GM15510 (cell line): ENCODE measurements around the gene SLC9A3.

Experiments used
- POLR2A ChIP-seq: IDR thresholded peaks from 3 replicates; pipeline ENCODE4 v1.6.1; 2011; ENCODE audit warnings: borderline replicate concordance; ENCODE audit not compliant: insufficient read length; ENCODE audit errors: extremely low read depth

SLC9A3 gene

DNA sequence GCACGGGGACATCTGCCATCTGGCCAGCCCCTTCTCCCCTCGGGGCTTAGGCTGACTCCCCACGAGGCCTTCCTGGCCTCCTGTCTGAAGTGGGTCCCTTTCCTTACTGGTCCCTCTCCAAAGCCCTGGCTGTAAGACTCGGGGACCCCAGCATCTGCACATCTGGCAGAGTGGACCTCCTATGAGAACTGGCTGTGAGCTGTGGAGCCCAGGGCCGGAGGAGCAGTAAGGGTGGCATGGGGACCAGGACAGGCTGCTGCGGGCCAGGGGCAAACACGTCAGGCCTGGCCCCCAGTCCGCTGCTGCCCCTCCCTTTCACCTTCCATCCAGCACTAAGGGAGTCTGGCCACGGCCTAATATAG lies 47.5 kb downstream of the SLC9A3 start:
- no peak for TF ChIP-seq POLR2A

DNA sequence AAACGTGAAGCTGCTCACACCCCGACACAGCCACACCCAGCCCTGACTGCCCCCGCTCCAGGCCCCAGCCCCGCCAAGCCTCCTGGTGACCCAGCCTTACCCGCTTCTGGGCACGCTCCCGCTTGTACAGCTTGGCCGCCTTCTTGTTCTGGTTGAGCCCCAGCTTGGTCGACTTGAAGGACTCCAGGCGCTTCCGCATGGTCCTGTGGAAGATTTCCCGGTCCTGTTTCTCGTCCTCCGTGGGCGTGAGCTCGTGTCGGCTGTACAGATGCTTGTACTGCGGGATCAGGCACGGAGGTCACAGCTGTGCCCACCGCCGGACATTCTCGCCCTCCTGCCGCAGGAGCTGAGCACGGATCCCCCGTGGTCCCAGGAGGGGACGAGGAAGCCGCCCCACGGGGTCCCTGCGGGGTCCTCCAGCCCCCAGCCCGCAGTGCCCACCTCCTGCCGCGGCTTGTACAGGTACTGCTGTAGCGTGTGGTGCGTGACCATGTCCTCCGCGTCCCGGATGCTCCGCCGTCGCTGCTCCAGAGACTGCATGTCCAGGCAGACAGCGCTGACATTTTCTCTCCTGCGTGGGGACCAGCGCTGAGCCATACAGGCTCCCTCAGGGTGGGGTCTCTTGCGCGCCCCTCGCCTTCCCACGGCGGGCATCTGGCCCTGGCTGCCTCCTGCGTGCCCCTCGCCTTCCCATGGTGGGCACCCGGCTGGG lies 48.0 kb downstream of the SLC9A3 start:
- TF ChIP-seq POLR2A, result no peak

DNA sequence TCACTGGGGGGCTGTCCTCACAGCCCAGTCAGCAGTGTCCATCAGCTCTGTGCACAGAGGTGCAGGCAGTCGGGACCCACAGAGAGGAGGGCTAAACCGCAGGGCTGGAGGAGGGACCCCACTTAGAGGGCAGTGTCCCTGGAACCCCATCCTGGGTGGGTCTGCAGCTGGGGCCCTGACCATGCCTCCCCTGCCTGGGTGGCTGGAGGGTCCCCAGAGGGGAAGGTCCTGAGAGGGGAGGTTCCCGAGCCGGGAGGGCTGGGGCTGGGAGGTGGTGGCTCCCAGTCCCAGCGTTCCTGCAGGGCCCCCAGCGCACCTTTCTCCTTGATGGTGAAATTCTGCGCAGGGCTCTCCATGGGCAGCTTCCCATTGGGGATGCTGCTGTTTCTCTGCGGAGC lies 48.5 kb downstream of the SLC9A3 start:
- no peak for TF ChIP-seq POLR2A

DNA sequence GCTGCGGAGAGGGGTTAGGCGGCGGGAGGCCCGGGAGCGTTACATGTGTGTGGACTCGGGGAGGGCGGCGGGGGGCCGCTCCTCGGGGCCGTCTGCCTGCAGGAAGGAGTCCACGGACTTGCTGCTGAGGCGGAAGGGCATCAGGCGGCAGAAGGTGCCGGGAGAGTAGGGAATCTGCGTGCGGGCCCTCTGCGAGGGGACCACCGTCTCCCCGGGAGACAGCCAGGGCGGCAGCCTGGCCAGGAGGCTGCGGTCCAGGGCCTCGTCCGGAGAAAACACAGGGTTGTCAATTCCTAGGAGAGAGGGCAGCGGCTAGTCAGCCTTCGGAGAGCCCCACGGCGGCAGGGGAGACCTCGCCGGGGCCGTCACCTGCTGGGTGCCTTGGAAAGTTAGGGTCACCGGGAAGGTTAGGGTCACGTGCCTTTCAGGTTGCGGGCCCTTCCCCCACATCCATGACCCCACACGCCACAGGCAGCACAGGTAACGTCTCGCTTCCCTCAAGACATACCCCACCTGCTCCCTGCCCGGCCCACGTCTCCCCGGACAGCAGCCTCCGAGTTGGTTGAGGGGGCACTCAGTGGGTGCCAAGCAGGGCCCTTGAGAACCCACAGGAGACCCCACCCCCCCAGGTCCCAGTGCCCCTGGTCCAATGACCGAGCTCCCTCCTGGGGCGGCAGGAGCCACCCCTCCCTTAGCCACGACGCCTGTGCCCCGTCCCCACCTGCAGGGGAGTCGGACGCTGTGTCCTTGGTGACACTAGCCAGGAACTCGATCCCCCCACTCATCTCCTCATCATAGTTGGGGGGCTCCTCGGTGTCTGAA lies 49.2 kb downstream of the SLC9A3 start:
- no peak for TF ChIP-seq POLR2A

DNA sequence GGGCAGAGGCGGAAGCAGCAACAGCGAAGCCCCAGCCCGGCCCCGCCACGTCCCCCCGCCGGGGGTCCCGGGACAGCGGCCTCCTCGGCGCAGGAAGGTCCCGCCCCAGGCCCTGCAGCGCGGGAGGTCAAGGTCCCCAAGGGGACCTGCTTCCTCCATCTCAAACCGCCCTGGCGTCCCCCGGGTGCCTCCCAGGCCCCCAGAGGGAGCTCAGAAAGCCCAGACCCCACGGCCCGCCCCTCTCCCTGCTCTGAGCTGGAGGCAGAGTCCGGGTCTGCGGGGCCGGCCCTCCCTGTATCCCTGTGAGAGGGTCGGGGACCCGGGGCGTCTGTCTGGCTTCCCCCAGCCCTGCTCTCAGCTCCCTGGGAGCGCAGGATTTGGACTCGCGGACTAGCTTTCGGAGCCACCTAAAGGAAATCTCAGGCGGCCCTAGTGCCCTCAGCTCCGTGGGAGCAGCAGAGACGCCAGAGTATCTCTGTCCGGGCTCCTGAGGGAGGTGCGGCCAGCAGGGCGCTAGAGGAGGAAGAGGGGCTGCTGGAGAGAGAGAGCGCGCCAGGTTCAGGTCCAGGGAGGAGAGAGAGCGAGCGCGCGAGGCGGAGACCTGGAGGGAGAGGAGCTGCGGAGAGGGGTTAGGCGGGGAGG lies 50.6 kb downstream of the SLC9A3 start:
- TF ChIP-seq POLR2A, result no peak

DNA sequence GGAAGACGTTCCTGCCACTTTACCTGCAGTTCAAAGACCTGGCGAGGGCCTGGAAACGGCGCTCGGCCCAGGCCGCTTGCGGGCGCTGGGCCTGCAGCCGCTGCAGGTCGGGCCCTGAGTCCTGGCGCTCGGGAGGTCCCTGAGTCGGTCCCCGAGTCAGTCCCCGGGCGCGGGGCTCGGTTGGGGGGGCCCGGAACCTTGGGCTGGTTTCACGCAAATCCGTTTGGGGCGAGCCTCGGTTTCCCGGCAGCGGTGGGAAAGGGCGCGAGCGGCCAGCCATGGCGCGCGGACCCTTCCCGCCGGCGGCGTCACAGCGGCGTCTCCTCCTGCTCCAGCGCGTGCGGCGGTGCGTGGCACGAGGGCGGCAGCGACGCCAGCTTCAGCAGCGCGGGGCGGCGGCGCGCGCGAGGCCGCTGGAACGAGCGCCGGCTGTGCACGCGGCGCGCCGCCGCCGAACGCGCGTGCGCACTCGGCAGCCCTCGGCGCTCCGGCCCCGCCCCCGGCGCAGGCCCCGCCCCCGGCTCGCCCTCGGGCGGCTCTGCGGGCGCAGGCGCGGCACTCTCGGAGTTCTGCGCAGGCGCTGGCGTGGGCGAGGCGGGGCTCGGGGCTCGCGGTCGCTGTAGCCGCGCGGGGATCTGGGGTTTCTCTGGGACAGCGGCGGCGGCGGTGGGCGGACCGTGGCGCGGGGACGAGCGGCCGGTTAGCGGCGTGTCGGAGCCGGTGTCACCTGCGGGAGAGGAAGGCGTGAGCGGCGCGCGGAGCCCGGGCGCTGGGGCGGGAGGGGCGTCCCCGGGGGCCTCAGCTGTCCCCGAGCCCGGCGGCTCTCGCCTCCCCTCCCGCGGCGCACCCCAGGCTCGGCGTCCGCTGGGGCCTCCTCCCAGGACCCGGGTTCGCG lies 51.3 kb downstream of the SLC9A3 start:
- TF ChIP-seq POLR2A, result peak; percentile 87

DNA sequence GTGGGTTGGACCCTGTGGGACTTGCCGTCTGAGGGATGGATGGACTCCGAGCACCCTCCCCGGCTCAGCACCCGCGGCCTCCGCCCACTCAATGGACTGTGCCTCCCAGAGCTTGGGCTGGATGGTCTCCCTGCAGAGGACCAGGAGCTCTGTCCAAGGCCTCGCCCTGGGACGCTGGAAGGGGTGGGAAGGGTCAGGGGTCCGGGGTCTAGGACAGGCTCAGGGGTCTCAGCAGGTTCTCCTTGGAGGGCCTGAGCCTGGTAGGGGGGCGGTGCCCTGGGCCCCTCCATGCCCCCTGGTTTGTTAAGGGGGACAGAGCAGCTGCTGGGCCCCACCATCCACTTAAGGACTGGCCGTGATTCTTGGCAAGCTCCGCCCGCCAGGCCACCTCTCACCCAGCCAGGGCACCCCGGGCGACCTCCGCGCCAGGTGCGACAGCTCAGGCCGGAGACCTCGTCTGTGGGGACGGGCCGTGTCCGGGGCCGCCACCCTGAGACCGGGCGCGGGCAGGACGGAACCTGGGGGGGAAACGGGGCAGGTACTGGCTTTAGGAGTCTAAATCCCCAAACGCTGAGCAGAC lies 52.1 kb downstream of the SLC9A3 start:
- no peak for TF ChIP-seq POLR2A

DNA sequence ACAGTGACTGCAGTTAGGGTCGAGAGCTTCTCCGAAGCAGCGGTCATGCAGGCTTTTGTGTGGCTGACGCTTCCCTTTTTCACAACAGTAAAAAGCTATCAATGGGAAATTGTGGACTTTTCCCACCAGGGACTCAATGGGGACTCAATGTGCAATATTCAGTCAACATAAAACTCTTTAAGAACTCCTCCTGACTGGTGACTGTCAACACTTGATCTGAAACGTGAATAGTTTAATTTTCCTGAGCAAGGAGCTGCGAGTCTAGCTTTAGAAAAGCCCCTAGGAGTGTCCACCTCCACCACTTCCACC lies 52.5 kb downstream of the SLC9A3 start:
- TF ChIP-seq POLR2A, result no peak

DNA sequence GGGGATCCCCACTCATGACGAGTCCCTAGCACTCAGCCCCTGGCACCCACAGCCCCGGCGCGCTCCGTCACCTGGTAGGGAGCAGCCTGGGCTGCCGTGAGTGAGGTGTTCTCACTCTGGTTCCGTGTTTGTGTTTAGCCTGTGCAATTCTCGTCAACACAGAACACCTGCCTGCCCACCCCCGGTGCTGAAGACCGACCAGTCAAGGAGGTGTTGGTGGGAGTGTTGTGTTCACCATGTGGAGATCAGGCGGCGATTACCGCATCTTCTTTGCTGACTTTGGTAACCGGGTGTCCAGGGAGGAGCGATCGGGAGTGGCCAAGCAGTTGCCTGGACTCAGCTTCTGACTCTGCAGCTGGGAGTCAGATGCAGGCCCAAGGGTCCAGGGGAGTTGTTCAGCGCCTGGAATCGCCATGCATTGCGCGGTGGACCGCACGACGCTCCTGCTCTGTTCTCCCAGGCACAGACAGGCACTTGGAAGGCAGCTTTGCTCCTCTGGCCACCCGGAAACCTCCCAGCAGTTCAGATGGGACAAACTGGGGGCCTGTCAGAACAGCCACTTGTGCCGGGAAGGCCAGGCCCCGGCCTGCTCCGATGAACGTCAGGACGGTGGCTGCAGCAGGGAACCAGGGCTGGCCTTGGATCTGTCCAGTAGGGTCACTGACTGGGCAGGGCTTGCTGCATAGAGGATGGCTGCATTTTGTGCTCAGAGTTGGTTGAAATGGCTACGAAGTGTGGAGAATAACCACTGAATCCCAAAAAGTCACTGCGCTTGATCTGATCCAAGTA lies 53.1 kb downstream of the SLC9A3 start:
- no peak for TF ChIP-seq POLR2A

DNA sequence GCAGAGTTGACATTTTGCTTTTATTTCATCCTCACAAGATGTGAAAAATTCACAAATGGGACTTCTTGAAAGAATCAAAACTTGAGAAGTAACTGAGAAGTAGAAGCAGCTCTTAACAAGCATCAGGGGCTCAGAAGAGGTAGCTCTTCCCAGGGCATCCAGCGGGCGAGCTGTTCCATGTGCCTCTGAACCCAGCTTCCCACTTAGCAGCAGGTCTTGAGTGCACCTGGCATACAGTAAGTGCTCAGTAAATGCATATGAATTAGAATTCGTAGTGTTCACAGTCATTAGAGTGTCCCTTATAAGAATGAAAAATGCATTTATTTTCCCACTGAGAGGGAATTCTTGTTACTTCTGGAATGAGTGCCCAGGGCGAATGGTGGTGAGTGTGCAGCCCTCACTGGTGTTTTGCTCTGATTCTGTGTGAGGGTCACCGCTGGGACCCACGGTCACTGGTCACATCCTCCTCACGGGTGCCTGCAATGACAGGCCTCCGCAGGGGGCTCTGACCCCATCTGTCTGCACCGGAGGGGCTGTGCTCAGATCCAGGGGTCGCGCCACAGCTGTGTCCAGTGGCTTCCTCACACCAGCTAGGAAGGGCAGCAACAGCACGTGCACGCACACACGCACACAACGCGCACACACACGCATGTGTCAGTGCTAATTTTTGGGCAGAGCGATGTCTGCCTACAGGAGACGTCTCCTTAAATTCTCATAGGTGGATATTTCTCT lies 54.3 kb downstream of the SLC9A3 start:
- no peak for TF ChIP-seq POLR2A

DNA sequence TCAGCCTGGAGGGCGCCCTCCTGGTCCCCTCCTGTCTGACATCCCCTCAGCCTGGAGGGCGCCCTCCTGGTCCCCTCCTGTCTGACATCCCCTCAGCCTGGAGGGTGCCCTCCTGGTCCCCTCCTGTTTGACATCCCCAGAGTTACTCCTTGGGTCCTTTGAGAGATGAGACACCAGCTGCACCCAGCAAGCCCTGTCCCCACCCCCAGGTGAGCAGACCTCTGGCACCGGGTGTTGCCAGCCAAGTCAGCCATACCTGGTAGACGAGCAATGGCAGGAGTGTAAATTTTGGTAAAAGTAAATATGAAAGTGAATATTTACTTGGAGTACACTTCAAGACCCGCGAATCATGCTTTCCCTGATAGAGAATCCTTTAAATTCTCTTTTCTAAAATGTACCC lies 55.8 kb downstream of the SLC9A3 start:
- TF ChIP-seq POLR2A, result no peak

DNA sequence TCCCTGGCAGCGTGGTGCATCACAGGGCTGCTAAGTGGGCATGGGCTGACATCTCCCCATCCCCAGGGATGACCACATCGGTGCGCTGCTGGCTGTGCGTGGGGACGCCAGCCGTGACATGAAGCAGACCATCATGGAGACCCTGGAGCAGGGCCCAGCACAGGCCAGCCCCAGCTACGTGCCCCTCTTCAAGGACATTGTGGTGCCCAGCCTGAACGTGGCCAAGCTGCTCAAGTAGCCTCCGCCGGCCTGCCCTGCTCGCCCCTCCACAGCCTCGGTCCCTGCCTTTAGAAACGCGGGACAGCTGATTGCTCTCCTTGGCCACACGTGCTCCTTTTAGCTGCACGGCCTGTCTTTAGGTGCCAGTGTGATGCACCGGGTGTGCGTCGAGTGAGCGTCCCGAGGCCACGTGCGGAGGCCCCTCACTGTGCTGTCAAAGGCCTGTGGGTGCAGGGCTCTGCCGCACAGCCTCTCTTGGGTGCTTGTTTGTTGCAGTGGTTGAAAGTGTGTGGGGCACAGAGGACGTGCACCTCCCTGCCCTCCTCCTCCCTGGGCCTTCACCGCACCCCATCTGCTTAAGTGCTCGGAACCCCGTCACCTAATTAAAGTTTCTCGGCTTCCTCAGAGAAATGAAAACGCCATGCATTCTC lies 57.5 kb downstream of the SLC9A3 start:
- TF ChIP-seq POLR2A, result no peak
